HT-29 (cell line): Measurements from ENCODE around the gene OR4D6. TPM values are rescaled to one million over a fixed set of nuclear protein-coding genes. Genes with fewer than 3 reads are reported as not detected.

Experiments used
- total RNA-seq: library from RNA; depleted of rRNA; stranded (reverse); fragments of >200 nt; shearing (Covaris generic); gene quantifications from 2 replicates; pipeline ENCODE4 v1.2.3, GENCODE V29; 2014; rRNA removed

OR4D6 gene
- total RNA-seq, 1 experiment from 2014 or later, result not detected

Other genes with a start within 250 kb of the OR4D6 start
- not detected in 2 replicates for gene MPEG1, start 244.0 kb upstream of the OR4D6 start, total RNA-seq
- gene OR5AN1, start 98.1 kb upstream of the OR4D6 start, total RNA-seq, result not detected in 2 replicates
- gene OR5A2, start 30.5 kb upstream of the OR4D6 start, total RNA-seq, result not detected in 2 replicates
- gene OR5A1, start 20.5 kb upstream of the OR4D6 start, total RNA-seq, result not detected in 2 replicates
- gene OR4D10, start 16.4 kb downstream of the OR4D6 start, total RNA-seq, result not detected in 2 replicates
- not detected in 2 replicates for gene OR4D11, start 46.6 kb downstream of the OR4D6 start, total RNA-seq
- gene OR4D9, start 54.6 kb downstream of the OR4D6 start, total RNA-seq, result not detected in 2 replicates
- gene OSBP, start 158.8 kb downstream of the OR4D6 start, total RNA-seq, result 22.8 and 29.4 TPM in 2 replicates
- 14.6 and 15.6 TPM in 2 replicates for gene PATL1, start 212.1 kb downstream of the OR4D6 start, total RNA-seq